Thyroid gland (tissue), 4 donors: ENCODE results near the gene DCLK2. TPM values are rescaled to one million over a fixed set of nuclear protein-coding genes. Genes with fewer than 3 reads are reported as not detected.
A peak's percentile ranks its signal among the peaks of the same experiment; 100 is the strongest.

Experiments
- DNase-seq, 2 donors: peaks; one replicate each; pipeline ENCODE4 v3.0.0-alpha.2; 2019
- H3K27ac ChIP-seq, 3 donors: fragments of 200-600 bp; sonication (generic); 1 replicate in 2 of 3; 2 replicates in 1 of 3; pipeline ENCODE4 v1.5.1; 2016 to 2019; ENCODE audit warnings: mild to moderate bottlenecking in 1 of 3, moderate library complexity in 1 of 3
- H3K27me3 ChIP-seq: fragments of 200-600 bp; sonication (generic); one replicate; pipeline ENCODE4 v1.5.1; 2019
- H3K36me3 ChIP-seq, 2 donors: fragments of 200-600 bp; sonication (generic); one replicate each; pipeline ENCODE4 v1.5.1; 2016 to 2019
- H3K4me1 ChIP-seq, 2 donors: fragments of 200-600 bp; sonication (generic); one replicate each; pipeline ENCODE4 v1.5.1; 2017 to 2019
- H3K4me3 ChIP-seq, 3 donors: fragments of 200-600 bp; sonication (generic); replicated peaks in 1 of 3; 1 replicate in 2 of 3; 2 replicates in 1 of 3; pipeline ENCODE4 v1.5.1; 2016; ENCODE audit warnings: mild to moderate bottlenecking in 1 of 3
- H3K9me3 ChIP-seq: fragments of 200-600 bp; sonication (generic); one replicate; pipeline ENCODE4 v1.5.1; 2017
- CTCF ChIP-seq, 6 experiments: fragments of 200-600 bp in 3 of 6; fragments of 450-650 bp in 3 of 6; sonication (generic) in 3 of 6; IDR thresholded peaks; one replicate each; pipeline ENCODE4 v1.5.1; 2016 to 2019; ENCODE audit warnings: antibody characterized with exemption in 6 of 6, mild to moderate bottlenecking in 2 of 6, inconsistent platforms in 1 of 6, moderate library complexity in 1 of 6
- POLR2A ChIP-seq, 2 donors: fragments of 450-650 bp; IDR thresholded peaks; one replicate each; pipeline ENCODE4 v1.6.1; 2017; ENCODE audit warnings: antibody characterized with exemption in 2 of 2, mild to moderate bottlenecking in 2 of 2, moderate library complexity in 1 of 2
- WGBS, 2 donors: methylation state at CpG; one replicate each; pipeline ENCODE4 v1.1.5; 2017; 5-methylcytosine and 5-hydroxymethylcytosine counted together
- intact Hi-C: fragments of 100-400 bp; cut with DNase I; formaldehyde crosslinking; loops from one replicate; pipeline ENCODE4 v1.15.1; 2023
- total RNA-seq, 4 donors: library from RNA; depleted of rRNA; stranded (reverse); fragments of >200 nt; gene quantifications; one replicate each; pipeline ENCODE4 v1.2.3, GENCODE V29; 2016

DCLK2 gene
- total RNA-seq, 4 donors from 2014 or later = 6.6 to 19.7 (median 12.3) TPM

DNA sequence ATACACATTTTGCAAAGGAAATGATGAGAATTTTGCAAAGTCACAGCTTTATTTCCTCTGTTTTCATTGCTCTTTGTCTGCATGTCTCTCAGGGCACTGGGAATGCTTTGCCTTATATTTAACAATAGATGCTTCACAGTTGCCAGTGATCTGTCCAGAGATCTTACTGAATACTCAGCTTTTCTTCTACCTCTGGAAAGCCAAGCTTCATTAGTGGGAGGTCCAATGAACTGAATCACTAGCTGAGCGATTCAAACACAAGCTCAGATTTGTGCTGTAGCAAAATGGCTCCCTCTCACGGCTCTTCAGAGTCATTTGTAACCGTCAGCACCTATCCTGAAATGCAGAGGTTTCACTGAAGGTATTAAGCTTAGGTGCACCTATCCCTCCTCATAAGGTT is 138.9 kb downstream of the DCLK2 start:
- intact Hi-C loops = no loop called here
- H3K9me3 ChIP-seq = no peaks in the 10 kb centered on the region
- DNase-seq = peak in 1 of 2 donors; percentile 15
- no peaks in the 10 kb centered on the region for H3K36me3 ChIP-seq
- peaks cover 8 to 14% of the 10 kb centered on the region in 2 donors for H3K4me1 ChIP-seq
- no peaks in the 10 kb centered on the region for H3K27me3 ChIP-seq
- TF ChIP-seq CTCF (IDR thresholded peaks at IDR 0.05) (peak in 2 of 6 experiments; percentile 20 to 26), POLR2A (IDR thresholded peaks at IDR 0.05) (no peak)
- H3K27ac ChIP-seq = peak overlapping the region in 1 of 3 donors; percentile 32
- 26 to 42% methylated on average over 3 of the region's 3 CpGs for WGBS, 2 donors
- H3K4me3 ChIP-seq = no peak overlapping the region

DNA sequence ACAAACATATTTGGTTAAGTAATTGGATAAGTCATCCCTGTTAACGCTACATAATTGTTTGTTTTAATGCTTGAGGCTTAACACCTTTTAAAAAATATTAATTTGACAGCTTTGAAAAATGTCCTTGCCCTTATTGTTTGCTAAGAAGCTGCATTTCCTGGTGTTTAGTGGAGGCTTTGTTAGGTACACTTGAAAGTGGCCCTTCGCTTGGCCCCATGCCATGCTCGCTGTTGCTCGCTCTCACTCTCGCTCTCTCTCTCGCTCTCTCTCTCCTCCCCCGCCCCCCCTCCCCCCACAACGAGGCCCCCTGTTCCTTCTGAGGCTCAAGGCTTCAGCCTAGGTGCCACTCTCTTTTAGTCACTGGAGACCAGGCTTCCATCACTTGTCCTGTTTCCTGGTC is 139.6 kb downstream of the DCLK2 start:
- WGBS, 2 donors = 29 to 33% methylated on average over 8 of the region's 8 CpGs

GRCh38 chr4:150218447-150218846 is 140.2 kb downstream of the DCLK2 start:
- Histone ChIP-seq H3K4me3 (no peak overlapping the region), H3K9me3 (no peaks in the 10 kb centered on the region), H3K4me1 (peaks cover 9 to 11% of the 10 kb centered on the region in 2 donors), H3K27ac (no peak overlapping the region), H3K27me3 (no peaks in the 10 kb centered on the region), H3K36me3 (no peaks in the 10 kb centered on the region)
- TF ChIP-seq POLR2A (IDR thresholded peaks at IDR 0.05) (no peak), CTCF (IDR thresholded peaks at IDR 0.05) (no peak)
- intact Hi-C loops = no loop called here
- DNase-seq = no peak
- 100% methylated on average over 1 to 2 of the region's 2 CpGs for WGBS, 2 donors

More for the DNA sequence above, 139.6 kb downstream of the DCLK2 start:
- TF ChIP-seq CTCF (IDR thresholded peaks at IDR 0.05) = no peak
- no peak for TF ChIP-seq POLR2A (IDR thresholded peaks at IDR 0.05)
- DNase-seq = peak; percentile 70
- Histone ChIP-seq H3K27ac (peak overlapping the region in 1 of 3 donors; percentile 3), H3K36me3 (no peaks in the 10 kb centered on the region), H3K4me3 (no peak overlapping the region), H3K27me3 (no peaks in the 10 kb centered on the region), H3K4me1 (peaks cover 8 to 13% of the 10 kb centered on the region in 2 donors), H3K9me3 (no peaks in the 10 kb centered on the region)
- intact Hi-C loops = no loop called here

DNA sequence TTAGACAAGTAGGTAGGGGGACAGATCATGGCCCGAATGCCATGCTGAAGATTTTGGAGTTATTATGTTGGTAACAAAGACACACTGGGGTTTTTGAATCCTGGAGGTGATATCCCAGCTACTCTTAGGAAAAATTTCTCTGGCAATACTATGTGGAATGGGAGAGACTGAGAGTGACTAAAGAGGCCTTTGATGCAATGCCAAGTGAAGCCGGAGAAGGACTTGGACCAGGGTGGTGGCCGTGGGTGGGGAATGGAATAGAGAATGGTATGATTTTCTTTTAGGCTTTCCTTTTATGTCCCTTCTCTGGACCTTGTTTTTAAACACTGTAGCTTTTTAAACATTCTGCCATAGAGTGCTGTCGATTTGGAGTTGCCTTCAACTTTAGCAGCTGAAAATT is 141.6 kb downstream of the DCLK2 start:
- intact Hi-C loops = no loop called here
- H3K4me1 ChIP-seq = peaks cover 9 to 11% of the 10 kb centered on the region in 2 donors

More for the DNA sequence above, 141.6 kb downstream of the DCLK2 start:
- no peak for DNase-seq
- no peak overlapping the region for H3K4me3 ChIP-seq
- H3K27me3 ChIP-seq = no peaks in the 10 kb centered on the region
- 63 to 69% methylated on average over 4 of the region's 4 CpGs for WGBS, 2 donors
- TF ChIP-seq CTCF (IDR thresholded peaks at IDR 0.05) = no peak
- no peak for TF ChIP-seq POLR2A (IDR thresholded peaks at IDR 0.05)
- H3K9me3 ChIP-seq = no peaks in the 10 kb centered on the region
- H3K36me3 ChIP-seq = no peaks in the 10 kb centered on the region
- H3K27ac ChIP-seq = no peak overlapping the region
